HCT116 (cell line): Measurements from ENCODE around the gene MEGF6.

Experiments used
- EZH2 ChIP-seq: fragments of 200-600 bp; sonication (generic); IDR thresholded peaks from 2 replicates; pipeline ENCODE4 v1.6.1; 2017; ENCODE audit warnings: antibody characterized with exemption, mixed run types
- EZH2phosphoT487 ChIP-seq: fragments of 200-600 bp; IDR thresholded peaks from 2 replicates; pipeline ENCODE4 v1.6.1; 2018; ENCODE audit warnings: antibody characterized with exemption, borderline replicate concordance
- POLR2A ChIP-seq: IDR thresholded peaks from 2 replicates; pipeline ENCODE4 v1.7.0; 2011; ENCODE audit warnings: borderline replicate concordance; ENCODE audit not compliant: insufficient read depth, insufficient read length; ENCODE audit errors: extremely low read depth
- POLR2AphosphoS5 ChIP-seq: IDR thresholded peaks from 2 replicates; pipeline ENCODE4 v1.6.1; 2011; ENCODE audit warnings: mild to moderate bottlenecking, low read depth, low read length, moderate library complexity
- RAD21 ChIP-seq: IDR thresholded peaks from 2 replicates; pipeline ENCODE4 v1.6.1; 2012; ENCODE audit warnings: low read depth, mild to moderate bottlenecking
- SIN3A ChIP-seq: IDR thresholded peaks from 2 replicates; pipeline ENCODE4 v1.6.1; 2012; ENCODE audit warnings: low read depth
- SP1 ChIP-seq: IDR thresholded peaks from 2 replicates; pipeline ENCODE4 v1.6.1; 2012; ENCODE audit warnings: low read depth
- TCF7L2 ChIP-seq: IDR thresholded peaks from 2 replicates; pipeline ENCODE4 v1.7.0; 2011; ENCODE audit warnings: borderline replicate concordance, inconsistent platforms; ENCODE audit not compliant: insufficient read depth, insufficient read length; ENCODE audit errors: extremely low read depth
- YY1 ChIP-seq: IDR thresholded peaks from 2 replicates; pipeline ENCODE4 v1.6.1; 2011; ENCODE audit warnings: low read length, low read depth, moderate library complexity, mild to moderate bottlenecking; ENCODE audit not compliant: insufficient replicate concordance; ENCODE audit errors: extremely low read depth
- ZNF274 ChIP-seq: fragments of 200-500 bp; sonication (Bioruptor generic); IDR thresholded peaks from 2 replicates; pipeline ENCODE4 v1.6.1; 2014; ENCODE audit warnings: mild to moderate bottlenecking, low read depth, low read length, inconsistent platforms
- TF ChIP-seq, protein P1 (sequence below), 3 experiments: fragments of 200-600 bp in 1 of 3; sonication (generic) in 1 of 3; IDR thresholded peaks in 2 of 3; conservative IDR thresholded peaks in 1 of 3; 2 replicates each; pipeline ENCODE4 v1.5.1; 2012 to 2017; ENCODE audit warnings: low read depth in 2 of 3, low read length in 2 of 3, antibody characterized with exemption in 1 of 3, borderline replicate concordance in 1 of 3, control low read depth in 1 of 3, mild to moderate bottlenecking in 1 of 3, mixed read lengths in 1 of 3, mixed run types in 1 of 3, moderate library complexity in 1 of 3; ENCODE audit not compliant: insufficient read depth in 1 of 3
- TF ChIP-seq, protein P2 (sequence below): IDR thresholded peaks from 2 replicates; pipeline ENCODE4 v1.6.1; 2012; ENCODE audit warnings: low read depth

DNA sequence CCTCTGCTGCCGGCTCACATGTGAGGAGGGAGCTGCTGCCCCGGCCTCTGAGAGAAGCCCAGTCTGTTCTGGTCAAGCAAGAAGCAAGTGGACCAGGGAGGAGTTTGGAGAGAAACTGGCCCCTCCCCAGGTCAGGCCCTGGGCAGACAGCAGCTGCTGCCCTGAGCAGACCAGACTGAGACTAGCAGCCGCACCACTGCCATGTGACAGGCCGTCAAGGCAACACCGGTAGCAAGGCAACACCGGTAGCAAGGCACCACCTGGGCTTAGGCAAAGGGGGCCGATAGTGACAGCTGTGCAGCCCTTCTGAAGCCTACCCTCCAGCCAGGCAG, 106.5 kb downstream of the MEGF6 start:
- TF ChIP-seq TCF7L2 (no peak), POLR2A (no peak), EZH2phosphoT487 (no peak), YY1 (no peak), ZNF274 (no peak), POLR2AphosphoS5 (no peak), SP1 (no peak), RAD21 (no peak), SIN3A (no peak), EZH2 (no peak)
- TF ChIP-seq, protein P1, sequence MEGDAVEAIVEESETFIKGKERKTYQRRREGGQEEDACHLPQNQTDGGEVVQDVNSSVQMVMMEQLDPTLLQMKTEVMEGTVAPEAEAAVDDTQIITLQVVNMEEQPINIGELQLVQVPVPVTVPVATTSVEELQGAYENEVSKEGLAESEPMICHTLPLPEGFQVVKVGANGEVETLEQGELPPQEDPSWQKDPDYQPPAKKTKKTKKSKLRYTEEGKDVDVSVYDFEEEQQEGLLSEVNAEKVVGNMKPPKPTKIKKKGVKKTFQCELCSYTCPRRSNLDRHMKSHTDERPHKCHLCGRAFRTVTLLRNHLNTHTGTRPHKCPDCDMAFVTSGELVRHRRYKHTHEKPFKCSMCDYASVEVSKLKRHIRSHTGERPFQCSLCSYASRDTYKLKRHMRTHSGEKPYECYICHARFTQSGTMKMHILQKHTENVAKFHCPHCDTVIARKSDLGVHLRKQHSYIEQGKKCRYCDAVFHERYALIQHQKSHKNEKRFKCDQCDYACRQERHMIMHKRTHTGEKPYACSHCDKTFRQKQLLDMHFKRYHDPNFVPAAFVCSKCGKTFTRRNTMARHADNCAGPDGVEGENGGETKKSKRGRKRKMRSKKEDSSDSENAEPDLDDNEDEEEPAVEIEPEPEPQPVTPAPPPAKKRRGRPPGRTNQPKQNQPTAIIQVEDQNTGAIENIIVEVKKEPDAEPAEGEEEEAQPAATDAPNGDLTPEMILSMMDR (IDR thresholded peaks at IDR 0.05 in 2 of 3, conservative IDR thresholded peaks at IDR 0.05 in 1 of 3; ENCODE audit: borderline replicate concordance in 1 of 3, insufficient read depth in 1 of 3, low read depth in 2 of 3, low read length in 2 of 3) = no peak
- TF ChIP-seq, protein P2, sequence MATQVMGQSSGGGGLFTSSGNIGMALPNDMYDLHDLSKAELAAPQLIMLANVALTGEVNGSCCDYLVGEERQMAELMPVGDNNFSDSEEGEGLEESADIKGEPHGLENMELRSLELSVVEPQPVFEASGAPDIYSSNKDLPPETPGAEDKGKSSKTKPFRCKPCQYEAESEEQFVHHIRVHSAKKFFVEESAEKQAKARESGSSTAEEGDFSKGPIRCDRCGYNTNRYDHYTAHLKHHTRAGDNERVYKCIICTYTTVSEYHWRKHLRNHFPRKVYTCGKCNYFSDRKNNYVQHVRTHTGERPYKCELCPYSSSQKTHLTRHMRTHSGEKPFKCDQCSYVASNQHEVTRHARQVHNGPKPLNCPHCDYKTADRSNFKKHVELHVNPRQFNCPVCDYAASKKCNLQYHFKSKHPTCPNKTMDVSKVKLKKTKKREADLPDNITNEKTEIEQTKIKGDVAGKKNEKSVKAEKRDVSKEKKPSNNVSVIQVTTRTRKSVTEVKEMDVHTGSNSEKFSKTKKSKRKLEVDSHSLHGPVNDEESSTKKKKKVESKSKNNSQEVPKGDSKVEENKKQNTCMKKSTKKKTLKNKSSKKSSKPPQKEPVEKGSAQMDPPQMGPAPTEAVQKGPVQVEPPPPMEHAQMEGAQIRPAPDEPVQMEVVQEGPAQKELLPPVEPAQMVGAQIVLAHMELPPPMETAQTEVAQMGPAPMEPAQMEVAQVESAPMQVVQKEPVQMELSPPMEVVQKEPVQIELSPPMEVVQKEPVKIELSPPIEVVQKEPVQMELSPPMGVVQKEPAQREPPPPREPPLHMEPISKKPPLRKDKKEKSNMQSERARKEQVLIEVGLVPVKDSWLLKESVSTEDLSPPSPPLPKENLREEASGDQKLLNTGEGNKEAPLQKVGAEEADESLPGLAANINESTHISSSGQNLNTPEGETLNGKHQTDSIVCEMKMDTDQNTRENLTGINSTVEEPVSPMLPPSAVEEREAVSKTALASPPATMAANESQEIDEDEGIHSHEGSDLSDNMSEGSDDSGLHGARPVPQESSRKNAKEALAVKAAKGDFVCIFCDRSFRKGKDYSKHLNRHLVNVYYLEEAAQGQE = no peak
